ENCODE measurements around the gene LMX1B.

DNA sequence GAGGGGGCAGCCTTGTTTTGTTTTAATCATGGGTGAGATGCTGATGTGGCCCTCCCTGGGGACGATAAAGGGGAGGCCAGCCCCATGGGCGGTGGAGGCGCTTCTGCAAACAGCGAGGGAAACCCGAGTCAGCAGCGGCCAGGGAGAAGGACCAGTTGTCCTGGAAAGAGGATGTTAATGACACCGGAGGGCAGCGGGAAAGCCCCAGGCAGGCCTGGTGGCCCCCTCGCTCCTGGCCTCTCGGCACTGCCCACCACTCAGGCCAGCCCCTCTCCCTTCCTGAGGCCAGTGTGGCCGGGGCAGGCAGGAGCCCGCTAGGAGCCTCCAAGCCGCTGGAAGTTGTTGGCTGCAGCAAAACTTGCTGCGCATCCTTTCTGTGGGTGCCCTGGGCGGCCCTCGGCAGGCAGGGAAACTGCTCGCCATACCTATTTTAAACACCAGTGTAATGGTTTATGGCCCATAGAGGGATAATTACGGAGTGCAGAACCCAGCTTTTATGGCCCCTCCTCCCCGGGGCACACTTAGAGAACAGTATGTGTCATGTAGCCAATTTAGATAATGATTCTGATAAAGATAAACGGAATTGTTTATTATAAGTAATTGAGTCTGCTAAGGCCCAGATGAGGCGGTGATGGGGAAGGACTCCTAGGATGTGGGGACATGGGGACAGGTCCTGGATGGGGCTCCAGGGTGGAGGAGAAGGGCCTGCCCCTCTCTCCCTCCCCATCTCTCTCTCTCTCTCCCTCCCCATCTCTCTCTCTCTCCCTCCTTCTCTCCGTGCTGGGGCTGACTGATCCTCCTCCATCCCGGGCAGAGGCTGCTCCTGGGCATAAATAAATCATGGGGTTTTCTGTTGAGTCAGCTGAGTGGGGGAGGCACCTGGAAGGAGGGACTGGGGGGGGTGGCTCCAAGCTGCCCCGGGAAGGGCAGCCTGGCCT is 36.9 kb downstream of the LMX1B start:
- no peak for TF ChIP-seq POLR2A (IDR thresholded peaks at IDR 0.05)
- TF ChIP-seq CTCF (IDR thresholded peaks at IDR 0.05 in 8 of 11, conservative IDR thresholded peaks at IDR 0.05 in 3 of 11) = no peak
- no peak for TF ChIP-seq POLR2AphosphoS5 (IDR thresholded peaks at IDR 0.05)

All from spleen (tissue), 7 donors.